GM12878 (cell line): Measurements from ENCODE around the gene STK33. TPM values are rescaled to one million over a fixed set of nuclear protein-coding genes. Genes with fewer than 3 reads are reported as not detected.

Experiments
- ATAC-seq: fragments of 200-7000 bp; cut with Tn5 transposase; 3 replicates; pipeline ENCODE4 v1.9.1; 2020; ENCODE audit warnings: mild to moderate bottlenecking, moderate library complexity
- BruUV-seq: library from RNA; stranded (reverse); fragments of 400-500 nt; replicated peaks from 2 replicates; lab custom pipeline; 2021; lab: Mats Ljungman, UMichigan
- CTCF ChIA-PET: fragments of 300-600 bp; sonication (Branson Sonifier 250); formaldehyde crosslinking; extraction: SDS; loops from one replicate; lab custom pipeline; 2021; ENCODE audit warnings: inconsistent platforms; lab: Yijun Ruan, JAX
- POLR2A ChIA-PET: fragments of 350-600 bp; formaldehyde crosslinking; extraction: SDS; loops from one replicate; lab custom pipeline; 2021; ENCODE audit warnings: inconsistent platforms; lab: Charles Lee
- RAD21 ChIA-PET: fragments of 300-600 bp; sonication (Branson Sonifier 250); formaldehyde crosslinking; loops from one replicate; lab custom pipeline; 2023; ENCODE audit warnings: antibody characterized with exemption; ENCODE audit not compliant: unreplicated experiment; lab: Charles Lee
- SMC1A ChIA-PET: fragments of 300-600 bp; sonication (Branson Sonifier 250); formaldehyde crosslinking; loops from one replicate; lab custom pipeline; 2023; ENCODE audit not compliant: unreplicated experiment, uncharacterized antibody; lab: Charles Lee
- DNase-seq: peaks from one replicate; pipeline ENCODE4 v3.0.0-alpha.2; 2011; ENCODE audit warnings: low read depth, low spot score
- FAIRE-seq: peaks from 3 replicates; lab custom pipeline; 2011; peaks lifted over from hg19 to GRCh38; lab: Jason Lieb, UNC
- H2AFZ ChIP-seq: 2 replicates; pipeline ENCODE4 v1.6.0; 2011; ENCODE audit warnings: low read depth, low read length, control low read depth; ENCODE audit not compliant: control insufficient read depth
- H3K27ac ChIP-seq: 2 replicates; pipeline ENCODE4 v1.5.1; 2011; ENCODE audit warnings: control low read depth; ENCODE audit not compliant: control insufficient read depth, insufficient read depth
- H3K27me3 ChIP-seq, 2 experiments: replicated peaks in 1 of 2; 2 replicates each; pipeline versions ENCODE4 v1.6.0 to v1.6.1; 2011; ENCODE audit warnings: low read length in 1 of 2; ENCODE audit not compliant: control insufficient read depth in 2 of 2, insufficient read depth in 2 of 2
- H3K36me3 ChIP-seq, 2 experiments: 2 replicates each; pipeline ENCODE4 v1.5.1; 2011; ENCODE audit warnings: low read length in 1 of 2; ENCODE audit not compliant: control insufficient read depth in 2 of 2, insufficient read depth in 2 of 2
- H3K4me1 ChIP-seq: 2 replicates; pipeline ENCODE4 v1.6.1; 2011; ENCODE audit warnings: mild to moderate bottlenecking, low read length, moderate library complexity, mixed read lengths; ENCODE audit not compliant: control insufficient read depth, insufficient read depth
- H3K4me2 ChIP-seq: 2 replicates; pipeline ENCODE4 v1.6.0; 2011; ENCODE audit warnings: control low read depth; ENCODE audit not compliant: control insufficient read depth, insufficient read depth
- H3K4me3 ChIP-seq: fragments of 200-600 bp; sonication (generic); 2 replicates; pipeline ENCODE4 v1.5.1; 2016
- H3K79me2 ChIP-seq: 2 replicates; pipeline ENCODE4 v1.6.0; 2011; ENCODE audit warnings: low read length; ENCODE audit not compliant: control insufficient read depth, insufficient read depth
- H3K9ac ChIP-seq: 2 replicates; pipeline ENCODE4 v1.8.0; 2011; ENCODE audit warnings: low read length, control low read depth, mixed read lengths; ENCODE audit not compliant: control insufficient read depth, insufficient read depth
- H3K9me3 ChIP-seq: replicated peaks from 3 replicates; pipeline ENCODE4 v1.5.1; 2011; ENCODE audit warnings: mild to moderate bottlenecking, low read length; ENCODE audit not compliant: control insufficient read depth, insufficient read depth
- H4K20me1 ChIP-seq: 2 replicates; pipeline ENCODE4 v1.6.0; 2011; ENCODE audit not compliant: control insufficient read depth, insufficient read depth
- BCL11A ChIP-seq: IDR thresholded peaks from 2 replicates; pipeline ENCODE4 v1.6.1; 2011; ENCODE audit warnings: low read depth, low read length
- BHLHE40 ChIP-seq, 2 experiments: fragments of 450-650 bp in 1 of 2; IDR thresholded peaks; 2 replicates each; pipeline ENCODE4 v1.6.1; 2011 to 2017; ENCODE audit warnings: low read depth in 2 of 2, borderline replicate concordance in 1 of 2, improper control_type of control experiment in 1 of 2, low read length in 1 of 2, mild to moderate bottlenecking in 1 of 2
- EED ChIP-seq: sonication (generic); IDR thresholded peaks from 2 replicates; pipeline ENCODE4 v1.6.1; 2016; ENCODE audit warnings: antibody characterized with exemption, low read depth
- YY1 ChIP-seq: IDR thresholded peaks from 2 replicates; pipeline ENCODE4 v1.6.1; 2011; ENCODE audit warnings: low read depth, mild to moderate bottlenecking, low read length
- ZNF274 ChIP-seq: IDR thresholded peaks from one replicate; pipeline ENCODE4 v1.8.0; 2011; ENCODE audit not compliant: insufficient read length, insufficient read depth
- ZZZ3 ChIP-seq: IDR thresholded peaks from 2 replicates; pipeline ENCODE4 v1.6.1; 2011; ENCODE audit warnings: low read depth; ENCODE audit not compliant: control insufficient read depth, insufficient read length
- WGBS: methylation state at CpG from one replicate; pipeline ENCODE4 v1.1.6; 2016; ENCODE audit warnings: low lambda C conversion rate; ENCODE audit not compliant: insufficient replicate concordance, insufficient coverage; ENCODE audit errors: missing lambda C conversion rate; 5-methylcytosine and 5-hydroxymethylcytosine counted together
- in situ Hi-C: fragments of 300-500 bp; cut with MboI; formaldehyde crosslinking; loops from 9 replicates; pipeline ENCODE4 v1.14.3; 2018; ENCODE audit warnings: mixed read lengths
- intact Hi-C: fragments of 100-400 bp; cut with micrococcal nuclease; formaldehyde crosslinking; loops from one replicate; pipeline ENCODE4 v1.14.2; 2022; ENCODE audit not compliant: unreplicated experiment
- polyA plus RNA-seq, 11 experiments: library from polyadenylated mRNA; depleted of rRNA in 4 of 11; unstranded in 6 of 11; stranded (reverse) in 5 of 11; fragments of >200 nt; fragmentation: Nextera tagmentation in 4 of 11; fragmentation: Illumina TruSeq in 1 of 11; extraction: Ambion mirVana in 4 of 11; extraction: Trizol in 1 of 11; gene quantifications; 1 replicate in 1 of 11; 2 replicates in 10 of 11; pipeline versions ENCODE4 v1.2.1 to v1.2.3, GENCODE V29; 2011 to 2016; ENCODE audit warnings: inconsistent platforms in 2 of 11, missing spikeins in 2 of 11, low read depth in 1 of 11
- total RNA-seq, 4 experiments: library from RNA; depleted of rRNA in 3 of 4; stranded (reverse); fragments of >200 nt in 3 of 4; fragmentation: Illumina TruSeq in 1 of 4; extraction: Trizol in 1 of 4; gene quantifications; 2 replicates each; pipeline versions ENCODE4 v1.2.1 to v1.2.3, GENCODE V29; 2013 to 2021
- TF ChIP-seq, protein P1 (sequence below): fragments of 450-650 bp; formaldehyde crosslinking; IDR thresholded peaks from 2 replicates; pipeline ENCODE4 v1.5.0; 2022; ENCODE audit warnings: mild to moderate bottlenecking, missing genetic modification characterization
- TF ChIP-seq, protein P2 (sequence below), 3 experiments: IDR thresholded peaks in 2 of 3; conservative IDR thresholded peaks in 1 of 3; 2 replicates each; pipeline ENCODE4 v1.5.1; 2011; ENCODE audit warnings: low read depth in 3 of 3, low read length in 3 of 3, mild to moderate bottlenecking in 3 of 3, control low read depth in 2 of 3, moderate library complexity in 2 of 3, inconsistent platforms in 1 of 3, mixed read lengths in 1 of 3; ENCODE audit not compliant: control insufficient read depth in 2 of 3, insufficient read depth in 1 of 3; ENCODE audit errors: extremely low read depth in 1 of 3
- TF ChIP-seq, protein P3 (sequence below): fragments of 450-650 bp; IDR thresholded peaks from 2 replicates; pipeline ENCODE4 v1.6.1; 2016; ENCODE audit warnings: mild to moderate bottlenecking, moderate library complexity, borderline replicate concordance
- TF ChIP-seq, protein P4 (sequence below): fragments of 450-650 bp; IDR thresholded peaks from 2 replicates; pipeline ENCODE4 v1.6.1; 2016; ENCODE audit warnings: mild to moderate bottlenecking
- TF ChIP-seq, protein P5 (sequence below): IDR thresholded peaks from 2 replicates; pipeline ENCODE4 v1.6.1; 2011; ENCODE audit warnings: low read depth, mild to moderate bottlenecking, low read length, moderate library complexity, borderline replicate concordance; ENCODE audit errors: extremely low read depth

STK33 gene
- total and polyA plus RNA-seq, 10 of the 15 experiments (the other 5 are each of a cell fraction or from before 2014, with no cell fraction given) = 5.2 to 27.3 (median 18.3) TPM

DNA sequence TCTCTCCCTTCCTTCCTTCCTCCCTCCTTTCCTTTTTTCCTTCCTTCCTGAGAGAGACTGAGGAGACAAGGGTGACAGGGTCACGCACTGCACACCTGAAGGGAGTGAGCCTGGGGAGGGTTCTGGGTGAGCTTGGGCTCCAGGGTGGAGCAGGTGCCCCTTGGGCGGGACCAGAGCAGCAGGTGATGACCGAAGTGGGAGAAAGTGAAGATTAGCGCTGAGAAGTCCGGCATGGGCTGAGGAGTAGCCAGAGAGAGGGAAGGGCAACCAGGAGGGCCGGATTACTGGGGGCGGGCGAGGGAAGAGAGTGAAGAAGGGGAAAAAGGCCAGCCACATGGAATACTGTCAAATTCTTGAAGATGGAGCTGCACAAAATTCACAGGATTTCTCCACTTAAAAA is 231.1 kb downstream of the STK33 start (continued):
- TF ChIP-seq, protein P1, sequence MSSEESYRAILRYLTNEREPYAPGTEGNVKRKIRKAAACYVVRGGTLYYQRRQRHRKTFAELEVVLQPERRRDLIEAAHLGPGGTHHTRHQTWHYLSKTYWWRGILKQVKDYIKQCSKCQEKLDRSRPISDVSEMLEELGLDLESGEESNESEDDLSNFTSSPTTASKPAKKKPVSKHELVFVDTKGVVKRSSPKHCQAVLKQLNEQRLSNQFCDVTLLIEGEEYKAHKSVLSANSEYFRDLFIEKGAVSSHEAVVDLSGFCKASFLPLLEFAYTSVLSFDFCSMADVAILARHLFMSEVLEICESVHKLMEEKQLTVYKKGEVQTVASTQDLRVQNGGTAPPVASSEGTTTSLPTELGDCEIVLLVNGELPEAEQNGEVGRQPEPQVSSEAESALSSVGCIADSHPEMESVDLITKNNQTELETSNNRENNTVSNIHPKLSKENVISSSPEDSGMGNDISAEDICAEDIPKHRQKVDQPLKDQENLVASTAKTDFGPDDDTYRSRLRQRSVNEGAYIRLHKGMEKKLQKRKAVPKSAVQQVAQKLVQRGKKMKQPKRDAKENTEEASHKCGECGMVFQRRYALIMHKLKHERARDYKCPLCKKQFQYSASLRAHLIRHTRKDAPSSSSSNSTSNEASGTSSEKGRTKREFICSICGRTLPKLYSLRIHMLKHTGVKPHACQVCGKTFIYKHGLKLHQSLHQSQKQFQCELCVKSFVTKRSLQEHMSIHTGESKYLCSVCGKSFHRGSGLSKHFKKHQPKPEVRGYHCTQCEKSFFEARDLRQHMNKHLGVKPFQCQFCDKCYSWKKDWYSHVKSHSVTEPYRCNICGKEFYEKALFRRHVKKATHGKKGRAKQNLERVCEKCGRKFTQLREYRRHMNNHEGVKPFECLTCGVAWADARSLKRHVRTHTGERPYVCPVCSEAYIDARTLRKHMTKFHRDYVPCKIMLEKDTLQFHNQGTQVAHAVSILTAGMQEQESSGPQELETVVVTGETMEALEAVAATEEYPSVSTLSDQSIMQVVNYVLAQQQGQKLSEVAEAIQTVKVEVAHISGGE (CRISPR knock-in tag) = no peak
- no peak for TF ChIP-seq BCL11A

DNA sequence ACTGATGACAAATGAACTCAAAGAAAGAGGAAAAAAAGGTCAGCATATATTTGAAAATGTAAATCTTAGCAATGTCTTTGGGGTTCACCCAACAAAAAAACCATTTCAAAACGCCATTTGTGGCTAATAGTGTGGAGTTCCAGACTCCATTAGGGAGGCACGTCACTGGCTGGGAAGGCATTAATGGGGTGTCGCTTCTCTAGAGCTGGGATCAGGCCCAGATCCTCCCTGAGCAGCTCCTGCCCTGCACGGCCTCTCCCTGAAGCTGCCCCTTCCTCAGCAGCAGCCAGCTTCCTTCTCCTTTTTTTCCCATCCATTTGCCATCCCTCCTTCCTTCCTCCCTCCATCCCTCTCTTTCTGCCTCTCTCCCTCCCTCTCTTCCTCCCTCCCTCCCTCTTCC is 231.5 kb downstream of the STK33 start:
- H3K9ac ChIP-seq = no peak overlapping the region
- ChIA-PET RAD21 (no interaction called here), SMC1A (no interaction called here), POLR2A (no interaction called here), CTCF (no interaction called here)
- H3K27ac ChIP-seq = no peak overlapping the region
- no peaks in the 10 kb centered on the region for H4K20me1 ChIP-seq
- in situ Hi-C loops (no loop called here), intact Hi-C loops (no loop called here)
- 10% methylated on average over 4 of the region's 4 CpGs for WGBS
- no TSS peak for BruUV-seq
- ATAC-seq (no peak), DNase-seq (no peak), FAIRE-seq (no peak)
- H3K4me1 ChIP-seq = no peaks in the 10 kb centered on the region
- H2AFZ ChIP-seq = no peak overlapping the region
- no peaks in the 10 kb centered on the region for H3K36me3 ChIP-seq
- H3K79me2 ChIP-seq = no peaks in the 10 kb centered on the region
- no peak overlapping the region for H3K4me2 ChIP-seq
- H3K27me3 ChIP-seq = no peaks in the 10 kb centered on the region
- H3K9me3 ChIP-seq = no peaks in the 10 kb centered on the region
- no peak overlapping the region for H3K4me3 ChIP-seq
- TF ChIP-seq, protein P2, sequence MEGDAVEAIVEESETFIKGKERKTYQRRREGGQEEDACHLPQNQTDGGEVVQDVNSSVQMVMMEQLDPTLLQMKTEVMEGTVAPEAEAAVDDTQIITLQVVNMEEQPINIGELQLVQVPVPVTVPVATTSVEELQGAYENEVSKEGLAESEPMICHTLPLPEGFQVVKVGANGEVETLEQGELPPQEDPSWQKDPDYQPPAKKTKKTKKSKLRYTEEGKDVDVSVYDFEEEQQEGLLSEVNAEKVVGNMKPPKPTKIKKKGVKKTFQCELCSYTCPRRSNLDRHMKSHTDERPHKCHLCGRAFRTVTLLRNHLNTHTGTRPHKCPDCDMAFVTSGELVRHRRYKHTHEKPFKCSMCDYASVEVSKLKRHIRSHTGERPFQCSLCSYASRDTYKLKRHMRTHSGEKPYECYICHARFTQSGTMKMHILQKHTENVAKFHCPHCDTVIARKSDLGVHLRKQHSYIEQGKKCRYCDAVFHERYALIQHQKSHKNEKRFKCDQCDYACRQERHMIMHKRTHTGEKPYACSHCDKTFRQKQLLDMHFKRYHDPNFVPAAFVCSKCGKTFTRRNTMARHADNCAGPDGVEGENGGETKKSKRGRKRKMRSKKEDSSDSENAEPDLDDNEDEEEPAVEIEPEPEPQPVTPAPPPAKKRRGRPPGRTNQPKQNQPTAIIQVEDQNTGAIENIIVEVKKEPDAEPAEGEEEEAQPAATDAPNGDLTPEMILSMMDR (IDR thresholded peaks at IDR 0.05 in 2 of 3, conservative IDR thresholded peaks at IDR 0.05 in 1 of 3; ENCODE audit: control insufficient read depth in 2 of 3, extremely low read depth in 1 of 3, insufficient read depth in 1 of 3, low read depth in 3 of 3, low read length in 3 of 3) = no peak
- TF ChIP-seq BHLHE40 (IDR thresholded peaks at IDR 0.05; ENCODE audit: borderline replicate concordance in 1 of 2, low read depth in 2 of 2, low read length in 1 of 2) (no peak), YY1 (no peak), EED (no peak), ZZZ3 (no peak), ZNF274 (no peak)
- TF ChIP-seq, protein P3, sequence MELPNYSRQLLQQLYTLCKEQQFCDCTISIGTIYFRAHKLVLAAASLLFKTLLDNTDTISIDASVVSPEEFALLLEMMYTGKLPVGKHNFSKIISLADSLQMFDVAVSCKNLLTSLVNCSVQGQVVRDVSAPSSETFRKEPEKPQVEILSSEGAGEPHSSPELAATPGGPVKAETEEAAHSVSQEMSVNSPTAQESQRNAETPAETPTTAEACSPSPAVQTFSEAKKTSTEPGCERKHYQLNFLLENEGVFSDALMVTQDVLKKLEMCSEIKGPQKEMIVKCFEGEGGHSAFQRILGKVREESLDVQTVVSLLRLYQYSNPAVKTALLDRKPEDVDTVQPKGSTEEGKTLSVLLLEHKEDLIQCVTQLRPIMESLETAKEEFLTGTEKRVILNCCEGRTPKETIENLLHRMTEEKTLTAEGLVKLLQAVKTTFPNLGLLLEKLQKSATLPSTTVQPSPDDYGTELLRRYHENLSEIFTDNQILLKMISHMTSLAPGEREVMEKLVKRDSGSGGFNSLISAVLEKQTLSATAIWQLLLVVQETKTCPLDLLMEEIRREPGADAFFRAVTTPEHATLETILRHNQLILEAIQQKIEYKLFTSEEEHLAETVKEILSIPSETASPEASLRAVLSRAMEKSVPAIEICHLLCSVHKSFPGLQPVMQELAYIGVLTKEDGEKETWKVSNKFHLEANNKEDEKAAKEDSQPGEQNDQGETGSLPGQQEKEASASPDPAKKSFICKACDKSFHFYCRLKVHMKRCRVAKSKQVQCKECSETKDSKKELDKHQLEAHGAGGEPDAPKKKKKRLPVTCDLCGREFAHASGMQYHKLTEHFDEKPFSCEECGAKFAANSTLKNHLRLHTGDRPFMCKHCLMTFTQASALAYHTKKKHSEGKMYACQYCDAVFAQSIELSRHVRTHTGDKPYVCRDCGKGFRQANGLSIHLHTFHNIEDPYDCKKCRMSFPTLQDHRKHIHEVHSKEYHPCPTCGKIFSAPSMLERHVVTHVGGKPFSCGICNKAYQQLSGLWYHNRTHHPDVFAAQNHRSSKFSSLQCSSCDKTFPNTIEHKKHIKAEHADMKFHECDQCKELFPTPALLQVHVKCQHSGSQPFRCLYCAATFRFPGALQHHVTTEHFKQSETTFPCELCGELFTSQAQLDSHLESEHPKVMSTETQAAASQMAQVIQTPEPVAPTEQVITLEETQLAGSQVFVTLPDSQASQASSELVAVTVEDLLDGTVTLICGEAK = no peak
- TF ChIP-seq, protein P4, sequence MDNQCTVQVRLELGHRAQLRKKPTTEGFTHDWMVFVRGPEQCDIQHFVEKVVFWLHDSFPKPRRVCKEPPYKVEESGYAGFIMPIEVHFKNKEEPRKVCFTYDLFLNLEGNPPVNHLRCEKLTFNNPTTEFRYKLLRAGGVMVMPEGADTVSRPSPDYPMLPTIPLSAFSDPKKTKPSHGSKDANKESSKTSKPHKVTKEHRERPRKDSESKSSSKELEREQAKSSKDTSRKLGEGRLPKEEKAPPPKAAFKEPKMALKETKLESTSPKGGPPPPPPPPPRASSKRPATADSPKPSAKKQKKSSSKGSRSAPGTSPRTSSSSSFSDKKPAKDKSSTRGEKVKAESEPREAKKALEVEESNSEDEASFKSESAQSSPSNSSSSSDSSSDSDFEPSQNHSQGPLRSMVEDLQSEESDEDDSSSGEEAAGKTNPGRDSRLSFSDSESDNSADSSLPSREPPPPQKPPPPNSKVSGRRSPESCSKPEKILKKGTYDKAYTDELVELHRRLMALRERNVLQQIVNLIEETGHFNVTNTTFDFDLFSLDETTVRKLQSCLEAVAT = no peak
- TF ChIP-seq, protein P5, sequence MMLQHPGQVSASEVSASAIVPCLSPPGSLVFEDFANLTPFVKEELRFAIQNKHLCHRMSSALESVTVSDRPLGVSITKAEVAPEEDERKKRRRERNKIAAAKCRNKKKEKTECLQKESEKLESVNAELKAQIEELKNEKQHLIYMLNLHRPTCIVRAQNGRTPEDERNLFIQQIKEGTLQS = no peak
